Vagina (tissue), 2 donors: Measurements from ENCODE around the gene EDEM1. TPM values are rescaled to one million over a fixed set of nuclear protein-coding genes. Genes with fewer than 3 reads are reported as not detected.

Source experiments
- DNase-seq, 2 donors: peaks; one replicate each; pipeline ENCODE4 v3.0.0-alpha.2; 2017; ENCODE audit errors: extremely low spot score in 2 of 2
- H3K27ac ChIP-seq: fragments of 200-600 bp; sonication (generic); one replicate; pipeline ENCODE4 v1.5.1; 2019
- H3K27me3 ChIP-seq: fragments of 200-600 bp; sonication (generic); one replicate; pipeline ENCODE4 v1.5.1; 2019
- H3K36me3 ChIP-seq, 2 donors: fragments of 200-600 bp; sonication (generic); one replicate each; pipeline ENCODE4 v1.5.1; 2017 to 2019
- H3K4me1 ChIP-seq: fragments of 200-600 bp; sonication (generic); one replicate; pipeline ENCODE4 v1.5.1; 2019
- H3K4me3 ChIP-seq, 2 donors: fragments of 200-600 bp; sonication (generic); 1 replicate in 1 of 2; 2 replicates in 1 of 2; pipeline ENCODE4 v1.5.1; 2016 to 2019
- H3K9me3 ChIP-seq: fragments of 200-600 bp; sonication (generic); one replicate; pipeline ENCODE4 v1.5.1; 2019
- POLR2A ChIP-seq, 2 donors: fragments of 450-650 bp; IDR thresholded peaks; one replicate each; pipeline ENCODE4 v1.6.1; 2017; ENCODE audit warnings: antibody characterized with exemption in 2 of 2, mild to moderate bottlenecking in 2 of 2, moderate library complexity in 2 of 2
- POLR2AphosphoS5 ChIP-seq, 2 donors: sonication (generic); formaldehyde crosslinking; IDR thresholded peaks; one replicate each; pipeline ENCODE4 v1.9.0; 2017; ENCODE audit warnings: antibody characterized with exemption in 2 of 2, mild to moderate bottlenecking in 2 of 2, low read depth in 1 of 2; ENCODE audit not compliant: insufficient read depth in 1 of 2
- intact Hi-C: fragments of 100-400 bp; cut with DNase I; formaldehyde crosslinking; loops from one replicate; pipeline ENCODE4 v1.15.1; 2023
- total RNA-seq: library from RNA; depleted of rRNA; stranded (reverse); fragments of >200 nt; gene quantifications from one replicate; pipeline ENCODE4 v1.2.3, GENCODE V29; 2016
- TF ChIP-seq, protein P1 (sequence below), 3 experiments: fragments of 450-650 bp in 2 of 3; fragments of 200-600 bp in 1 of 3; sonication (generic) in 1 of 3; IDR thresholded peaks; one replicate each; pipeline ENCODE4 v1.5.1; 2017 to 2019; ENCODE audit warnings: antibody characterized with exemption in 3 of 3, mild to moderate bottlenecking in 2 of 3, moderate library complexity in 2 of 3

EDEM1 gene
- total RNA-seq, 1 donor from 2014 or later = 30.9 TPM

DNA sequence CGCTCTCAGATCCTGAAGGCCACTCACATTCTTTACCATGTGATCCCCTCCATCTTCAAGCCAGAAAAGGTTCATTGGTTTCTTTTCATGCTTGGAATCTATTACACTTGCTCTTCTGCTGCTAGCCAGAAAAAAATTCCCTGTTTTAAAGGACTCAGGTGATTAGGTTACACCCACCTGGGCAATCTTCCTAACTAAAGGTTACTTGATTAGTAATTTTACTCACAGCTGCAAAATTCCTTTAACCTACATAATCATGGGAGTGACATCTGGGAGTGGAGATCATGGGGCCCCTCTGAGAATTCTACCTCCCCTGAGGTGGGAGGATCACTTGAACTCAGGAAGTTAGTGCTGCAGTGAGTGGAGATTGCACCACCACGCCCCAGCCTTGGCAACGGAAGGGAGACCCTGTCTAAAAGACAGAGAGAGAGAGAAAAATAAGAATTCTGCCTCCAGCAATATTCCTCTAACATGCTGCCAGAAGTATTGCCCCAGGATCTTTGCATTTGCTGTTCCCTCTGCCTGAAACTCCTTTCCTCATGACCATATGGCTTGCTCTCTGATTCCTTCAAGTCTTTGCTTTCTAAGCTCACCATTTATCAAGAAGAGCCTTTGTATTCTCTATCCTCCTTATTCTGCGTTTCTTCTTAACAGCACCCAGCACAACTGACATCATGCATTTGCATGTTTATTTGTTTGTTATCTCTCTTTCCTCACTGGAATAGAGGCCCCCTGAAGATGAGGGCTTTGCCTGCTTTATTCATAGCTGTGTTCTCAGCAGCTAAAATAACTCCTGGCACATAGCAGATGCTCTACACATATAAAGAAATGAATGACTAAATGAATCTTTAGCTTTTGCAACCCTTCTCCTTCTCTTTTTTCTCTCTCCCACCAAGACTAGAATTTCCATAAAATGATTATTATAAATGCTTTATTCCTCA lies 68.2 kb downstream of the EDEM1 start:
- no peaks in the 10 kb centered on the region for H3K36me3 ChIP-seq
- no peaks in the 10 kb centered on the region for H3K9me3 ChIP-seq
- H3K27ac ChIP-seq = no peak overlapping the region
- H3K4me1 ChIP-seq = no peaks in the 10 kb centered on the region
- no peaks in the 10 kb centered on the region for H3K27me3 ChIP-seq
- no peak overlapping the region for H3K4me3 ChIP-seq
- intact Hi-C loops = no loop called here
- TF ChIP-seq, protein P1, sequence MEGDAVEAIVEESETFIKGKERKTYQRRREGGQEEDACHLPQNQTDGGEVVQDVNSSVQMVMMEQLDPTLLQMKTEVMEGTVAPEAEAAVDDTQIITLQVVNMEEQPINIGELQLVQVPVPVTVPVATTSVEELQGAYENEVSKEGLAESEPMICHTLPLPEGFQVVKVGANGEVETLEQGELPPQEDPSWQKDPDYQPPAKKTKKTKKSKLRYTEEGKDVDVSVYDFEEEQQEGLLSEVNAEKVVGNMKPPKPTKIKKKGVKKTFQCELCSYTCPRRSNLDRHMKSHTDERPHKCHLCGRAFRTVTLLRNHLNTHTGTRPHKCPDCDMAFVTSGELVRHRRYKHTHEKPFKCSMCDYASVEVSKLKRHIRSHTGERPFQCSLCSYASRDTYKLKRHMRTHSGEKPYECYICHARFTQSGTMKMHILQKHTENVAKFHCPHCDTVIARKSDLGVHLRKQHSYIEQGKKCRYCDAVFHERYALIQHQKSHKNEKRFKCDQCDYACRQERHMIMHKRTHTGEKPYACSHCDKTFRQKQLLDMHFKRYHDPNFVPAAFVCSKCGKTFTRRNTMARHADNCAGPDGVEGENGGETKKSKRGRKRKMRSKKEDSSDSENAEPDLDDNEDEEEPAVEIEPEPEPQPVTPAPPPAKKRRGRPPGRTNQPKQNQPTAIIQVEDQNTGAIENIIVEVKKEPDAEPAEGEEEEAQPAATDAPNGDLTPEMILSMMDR (IDR thresholded peaks at IDR 0.05) = no peak
- TF ChIP-seq POLR2A (IDR thresholded peaks at IDR 0.05) = no peak
- no peak for TF ChIP-seq POLR2AphosphoS5 (IDR thresholded peaks at IDR 0.05; ENCODE audit: insufficient read depth in 1 of 2, low read depth in 1 of 2)
- DNase-seq = no peak

DNA sequence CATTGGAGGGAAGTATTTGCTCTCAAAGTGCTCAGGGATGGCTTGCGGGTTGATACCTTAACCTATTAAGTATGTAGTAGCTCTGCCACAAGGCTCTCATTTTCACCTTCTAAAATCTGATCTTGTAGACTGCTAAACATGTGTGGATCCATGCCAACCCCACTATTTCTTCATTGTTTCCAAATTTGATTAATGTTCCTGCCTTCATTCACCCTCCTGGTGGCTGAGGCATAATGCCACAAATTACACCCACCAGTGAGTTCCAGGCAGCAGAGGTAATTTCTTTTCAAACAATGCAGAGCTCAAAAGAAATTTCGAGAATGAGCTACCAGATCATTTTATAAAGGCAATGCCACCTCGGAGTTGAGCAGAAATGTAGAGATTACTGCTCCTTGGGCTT lies 71.0 kb downstream of the EDEM1 start:
- Histone ChIP-seq H3K4me1 (no peaks in the 10 kb centered on the region), H3K27me3 (no peaks in the 10 kb centered on the region), H3K4me3 (no peak overlapping the region), H3K9me3 (no peaks in the 10 kb centered on the region), H3K36me3 (no peaks in the 10 kb centered on the region), H3K27ac (no peak overlapping the region)
- DNase-seq = no peak
- TF ChIP-seq POLR2A (IDR thresholded peaks at IDR 0.05) = no peak
- TF ChIP-seq, protein P1 (IDR thresholded peaks at IDR 0.05) = no peak
- no peak for TF ChIP-seq POLR2AphosphoS5 (IDR thresholded peaks at IDR 0.05; ENCODE audit: insufficient read depth in 1 of 2, low read depth in 1 of 2)
- intact Hi-C loops = no loop called here

DNA sequence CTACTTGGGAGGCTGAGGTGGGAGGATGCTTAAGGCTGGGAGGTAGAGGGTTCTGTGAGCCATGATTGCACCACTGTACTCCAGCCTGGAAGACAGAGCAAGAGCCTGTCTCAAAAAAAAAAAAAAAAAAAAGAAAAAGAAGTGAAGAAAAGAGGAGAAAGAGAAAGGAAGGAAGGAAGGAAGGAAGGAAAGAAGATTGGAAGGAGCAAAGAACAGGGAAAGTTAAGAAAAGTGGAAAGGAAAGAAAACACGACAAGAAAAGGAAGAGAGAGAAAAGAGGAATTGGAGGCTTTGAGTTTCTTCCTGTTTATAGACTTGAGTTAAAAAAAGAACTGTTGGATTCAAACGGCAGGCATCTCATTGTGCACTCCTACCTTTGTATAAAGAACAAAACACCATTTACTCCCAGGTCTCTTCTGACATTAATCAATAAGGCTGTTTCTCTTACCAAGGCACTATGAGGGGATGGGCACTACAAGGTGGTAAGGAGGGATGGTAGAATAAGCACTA lies 73.5 kb downstream of the EDEM1 start:
- intact Hi-C loops = no loop called here

DNA sequence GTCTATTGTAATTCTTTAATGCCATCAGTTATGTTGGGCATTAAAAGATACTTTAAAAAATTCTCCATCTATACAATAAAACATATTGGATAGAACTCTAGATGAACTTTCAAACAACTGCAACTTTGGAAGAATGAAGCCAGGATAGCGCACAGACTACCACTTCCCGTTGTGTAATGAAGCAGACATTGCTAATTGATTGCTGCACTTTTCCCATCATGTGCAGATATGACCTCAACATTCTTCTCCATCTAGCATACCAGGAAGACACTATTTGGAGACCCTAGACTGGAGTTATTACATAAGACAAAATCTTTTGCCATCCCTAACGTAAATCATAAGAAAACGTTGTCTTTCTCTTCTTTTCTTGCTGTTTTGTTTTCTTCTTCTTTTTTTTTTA lies 75.0 kb downstream of the EDEM1 start:
- TF ChIP-seq POLR2AphosphoS5 (IDR thresholded peaks at IDR 0.05; ENCODE audit: insufficient read depth in 1 of 2, low read depth in 1 of 2) (no peak), POLR2A (IDR thresholded peaks at IDR 0.05) (no peak)
- TF ChIP-seq, protein P1 (IDR thresholded peaks at IDR 0.05) = no peak
- H3K9me3 ChIP-seq = no peaks in the 10 kb centered on the region
- no peaks in the 10 kb centered on the region for H3K4me1 ChIP-seq
- no peak overlapping the region for H3K4me3 ChIP-seq
- no peaks in the 10 kb centered on the region for H3K27me3 ChIP-seq
- DNase-seq = no peak
- no peak overlapping the region for H3K27ac ChIP-seq
- H3K36me3 ChIP-seq = no peaks in the 10 kb centered on the region
- intact Hi-C loops = no loop called here

More for the DNA sequence above, 73.5 kb downstream of the EDEM1 start:
- Histone ChIP-seq H3K36me3 (no peaks in the 10 kb centered on the region), H3K9me3 (no peaks in the 10 kb centered on the region), H3K27me3 (no peaks in the 10 kb centered on the region), H3K4me1 (no peaks in the 10 kb centered on the region), H3K4me3 (no peak overlapping the region), H3K27ac (no peak overlapping the region)
- no peak for TF ChIP-seq POLR2AphosphoS5 (IDR thresholded peaks at IDR 0.05; ENCODE audit: insufficient read depth in 1 of 2, low read depth in 1 of 2)
- TF ChIP-seq, protein P1 (IDR thresholded peaks at IDR 0.05) = no peak
- TF ChIP-seq POLR2A (IDR thresholded peaks at IDR 0.05) = no peak
- no peak for DNase-seq

DNA sequence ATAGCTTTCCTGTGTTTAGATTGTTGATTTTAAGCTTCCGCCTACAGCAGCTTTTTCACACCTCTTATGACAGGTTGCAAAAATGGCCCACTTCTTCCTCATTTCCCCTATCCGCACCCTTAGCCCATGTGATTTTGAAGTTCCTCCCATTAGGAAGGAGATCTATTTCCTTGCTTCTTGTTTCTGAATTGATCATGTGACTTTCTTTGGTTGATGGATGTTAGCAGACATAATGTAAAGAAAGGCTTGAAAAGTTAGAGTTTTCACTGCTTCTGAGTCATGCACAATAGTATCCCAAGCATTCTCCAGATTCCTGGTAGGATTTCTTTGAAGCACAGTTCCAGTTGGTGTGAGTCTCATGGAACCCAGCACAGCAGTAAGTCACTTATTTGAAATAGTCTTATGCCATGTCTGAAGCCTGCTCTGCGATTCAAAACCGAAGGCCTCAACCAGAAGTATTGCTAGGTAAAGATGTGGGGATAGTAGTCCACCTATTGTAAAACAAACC lies 76.6 kb downstream of the EDEM1 start:
- Histone ChIP-seq H3K4me1 (no peaks in the 10 kb centered on the region), H3K36me3 (no peaks in the 10 kb centered on the region), H3K27ac (no peak overlapping the region), H3K9me3 (no peaks in the 10 kb centered on the region), H3K4me3 (no peak overlapping the region), H3K27me3 (no peaks in the 10 kb centered on the region)
- TF ChIP-seq, protein P1 (IDR thresholded peaks at IDR 0.05) = no peak
- TF ChIP-seq POLR2AphosphoS5 (IDR thresholded peaks at IDR 0.05; ENCODE audit: insufficient read depth in 1 of 2, low read depth in 1 of 2) (no peak), POLR2A (IDR thresholded peaks at IDR 0.05) (no peak)
- intact Hi-C loops = no loop called here
- DNase-seq = no peak
